ENCODE measurements around the gene ATG7. TPM values are rescaled to one million over a fixed set of nuclear protein-coding genes. Genes with fewer than 3 reads are reported as not detected.

ATG7 gene
- total RNA-seq, 2 experiments from 2014 or later: 21.7 to 28.4 TPM

DNA sequence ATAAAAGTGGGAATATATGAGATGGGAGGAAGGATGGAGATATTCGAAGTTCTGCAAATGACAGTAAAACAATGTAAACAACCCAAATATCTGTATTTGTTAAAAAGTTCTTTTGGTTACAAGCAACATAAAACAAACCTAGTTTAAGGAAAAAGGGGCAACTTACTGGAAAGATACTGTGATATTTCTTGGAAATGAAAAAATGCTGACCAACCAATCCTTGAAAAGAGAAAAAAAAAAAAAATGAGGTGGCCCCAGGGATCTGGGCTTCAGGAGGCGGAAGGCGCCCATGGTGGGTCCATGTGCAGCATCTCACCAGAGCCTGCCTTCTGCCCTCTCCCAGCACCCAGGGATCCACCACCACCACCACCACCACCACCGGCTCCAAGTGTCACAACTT is 312.4 kb downstream of the ATG7 start:
- TF ChIP-seq, protein P1, sequence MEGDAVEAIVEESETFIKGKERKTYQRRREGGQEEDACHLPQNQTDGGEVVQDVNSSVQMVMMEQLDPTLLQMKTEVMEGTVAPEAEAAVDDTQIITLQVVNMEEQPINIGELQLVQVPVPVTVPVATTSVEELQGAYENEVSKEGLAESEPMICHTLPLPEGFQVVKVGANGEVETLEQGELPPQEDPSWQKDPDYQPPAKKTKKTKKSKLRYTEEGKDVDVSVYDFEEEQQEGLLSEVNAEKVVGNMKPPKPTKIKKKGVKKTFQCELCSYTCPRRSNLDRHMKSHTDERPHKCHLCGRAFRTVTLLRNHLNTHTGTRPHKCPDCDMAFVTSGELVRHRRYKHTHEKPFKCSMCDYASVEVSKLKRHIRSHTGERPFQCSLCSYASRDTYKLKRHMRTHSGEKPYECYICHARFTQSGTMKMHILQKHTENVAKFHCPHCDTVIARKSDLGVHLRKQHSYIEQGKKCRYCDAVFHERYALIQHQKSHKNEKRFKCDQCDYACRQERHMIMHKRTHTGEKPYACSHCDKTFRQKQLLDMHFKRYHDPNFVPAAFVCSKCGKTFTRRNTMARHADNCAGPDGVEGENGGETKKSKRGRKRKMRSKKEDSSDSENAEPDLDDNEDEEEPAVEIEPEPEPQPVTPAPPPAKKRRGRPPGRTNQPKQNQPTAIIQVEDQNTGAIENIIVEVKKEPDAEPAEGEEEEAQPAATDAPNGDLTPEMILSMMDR (conservative IDR thresholded peaks at IDR 0.05; ENCODE audit: low read length): no peak
- TF ChIP-seq EZH2phosphoT487 (IDR thresholded peaks at IDR 0.05; ENCODE audit: borderline replicate concordance, low read depth, low read length): no peak
- no peak overlapping the region for H2AFZ ChIP-seq (ENCODE audit: low read length)
- H3K4me3 ChIP-seq (ENCODE audit: low read depth, low read length, poor library complexity, severe bottlenecking): no peak overlapping the region
- H3K4me1 ChIP-seq (ENCODE audit: insufficient read depth, low read length, poor library complexity, severe bottlenecking): peaks cover 37% of the 10 kb centered on the region
- no peak for DNase-seq (ENCODE audit: low spot score)
- H3K36me3 ChIP-seq (ENCODE audit: insufficient read depth, low read length): peaks cover 23% of the 10 kb centered on the region; the same call in 1 of the 2 replicates
- no peaks in the 10 kb centered on the region for H3K9me3 ChIP-seq (ENCODE audit: low read length)
- intact Hi-C loops (cut with micrococcal nuclease; ENCODE audit: unreplicated experiment): loop anchor here (10.0 kb wide), 1 partner anchor 60 kb away; the partner anchor contains the start of gene VGLL4
- H3K27ac ChIP-seq (ENCODE audit: low read depth, low read length, poor library complexity, severe bottlenecking): no peak overlapping the region
- no TSS peak for BruUV-seq (replicated peaks)
- ChIA-PET CTCF (ENCODE audit: unreplicated experiment) (no interaction called here), POLR2A (no interaction called here)
- peaks cover 41% of the 10 kb centered on the region for H4K20me1 ChIP-seq (ENCODE audit: insufficient read depth, low read length)
- no peak overlapping the region for H3K4me2 ChIP-seq (ENCODE audit: low read length)
- H3K9me2 ChIP-seq (ENCODE audit: insufficient read depth, low read length): no peaks in the 10 kb centered on the region
- peaks cover 71% of the 10 kb centered on the region for H3K79me2 ChIP-seq (ENCODE audit: insufficient read depth, low read depth, low read length)

DNA sequence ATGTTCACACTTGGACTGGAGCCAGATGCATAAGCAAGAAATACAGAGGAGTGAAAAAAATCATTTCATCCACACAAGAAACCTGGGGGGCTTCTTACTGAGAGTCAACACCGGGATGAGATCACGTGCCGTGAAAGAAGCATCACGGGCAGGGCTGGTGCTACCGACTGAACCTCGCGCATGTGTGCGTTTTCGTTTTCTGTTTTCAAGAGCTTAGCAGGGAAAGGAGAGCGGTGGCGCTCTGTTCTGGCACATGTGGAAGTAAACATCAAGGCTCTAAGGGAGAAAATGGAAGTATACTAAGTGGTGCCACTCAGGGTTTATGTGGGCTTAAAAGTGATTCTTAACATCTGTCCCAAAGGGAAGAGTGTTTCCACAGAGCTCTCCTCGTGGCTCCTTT is 315.6 kb downstream of the ATG7 start:
- Histone ChIP-seq H2AFZ (ENCODE audit: low read length) (no peak overlapping the region), H3K9me3 (ENCODE audit: low read length) (no peaks in the 10 kb centered on the region), H3K79me2 (ENCODE audit: insufficient read depth, low read depth, low read length) (peaks cover 69% of the 10 kb centered on the region), H3K4me3 (ENCODE audit: low read depth, low read length, poor library complexity, severe bottlenecking) (no peak overlapping the region), H4K20me1 (ENCODE audit: insufficient read depth, low read length) (peaks cover 30% of the 10 kb centered on the region), H3K36me3 (ENCODE audit: insufficient read depth, low read length) (peaks cover 33% of the 10 kb centered on the region), H3K27ac (ENCODE audit: low read depth, low read length, poor library complexity, severe bottlenecking) (no peak overlapping the region), H3K9me2 (ENCODE audit: insufficient read depth, low read length) (no peaks in the 10 kb centered on the region), H3K4me1 (ENCODE audit: insufficient read depth, low read length, poor library complexity, severe bottlenecking) (peaks cover 25% of the 10 kb centered on the region), H3K4me2 (ENCODE audit: low read length) (no peak overlapping the region)
- TF ChIP-seq, protein P1 (conservative IDR thresholded peaks at IDR 0.05; ENCODE audit: low read length): no peak
- no peak for TF ChIP-seq EZH2phosphoT487 (IDR thresholded peaks at IDR 0.05; ENCODE audit: borderline replicate concordance, low read depth, low read length)
- DNase-seq (ENCODE audit: low spot score): no peak
- BruUV-seq (replicated peaks): no TSS peak
- ChIA-PET CTCF (ENCODE audit: unreplicated experiment) (no interaction called here), POLR2A (no interaction called here)
- intact Hi-C loops (cut with micrococcal nuclease; ENCODE audit: unreplicated experiment): loop anchor here (10.0 kb wide), 1 partner anchor 57 kb away; the partner anchor contains the start of gene VGLL4

DNA sequence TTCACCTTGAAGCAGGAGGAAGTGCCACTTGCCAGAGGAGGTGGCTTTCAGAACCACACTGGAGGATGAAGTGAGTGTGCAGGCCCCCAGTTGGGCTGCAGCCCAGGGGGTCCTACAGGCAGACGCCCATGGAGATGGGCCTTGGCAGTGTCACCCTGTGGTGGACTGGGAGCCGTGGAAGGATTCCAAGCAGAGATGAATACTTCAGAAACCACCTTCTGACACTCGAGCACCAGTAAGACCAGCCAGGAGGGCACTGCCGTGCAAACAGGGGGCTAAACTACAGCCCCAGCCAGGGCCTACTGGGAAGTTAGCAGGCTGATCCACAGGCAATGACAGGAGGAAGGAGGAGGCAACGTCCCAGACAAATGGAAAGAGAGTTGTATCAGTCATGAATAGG is 316.1 kb downstream of the ATG7 start:
- POLR2A ChIA-PET: no interaction called here
- intact Hi-C loops (cut with micrococcal nuclease; ENCODE audit: unreplicated experiment): loop anchor here (10.0 kb wide), 1 partner anchor 56 kb away; the partner anchor contains the start of gene VGLL4
- peaks cover 24% of the 10 kb centered on the region for H4K20me1 ChIP-seq (ENCODE audit: insufficient read depth, low read length)

More for the DNA sequence above, 316.1 kb downstream of the ATG7 start:
- Histone ChIP-seq H2AFZ (ENCODE audit: low read length) (no peak overlapping the region), H3K9me3 (ENCODE audit: low read length) (no peaks in the 10 kb centered on the region), H3K4me2 (ENCODE audit: low read length) (no peak overlapping the region), H3K79me2 (ENCODE audit: insufficient read depth, low read depth, low read length) (peaks cover 68% of the 10 kb centered on the region), H3K9me2 (ENCODE audit: insufficient read depth, low read length) (no peaks in the 10 kb centered on the region), H3K4me1 (ENCODE audit: insufficient read depth, low read length, poor library complexity, severe bottlenecking) (peaks cover 25% of the 10 kb centered on the region), H3K27ac (ENCODE audit: low read depth, low read length, poor library complexity, severe bottlenecking) (no peak overlapping the region), H3K4me3 (ENCODE audit: low read depth, low read length, poor library complexity, severe bottlenecking) (no peak overlapping the region), H3K36me3 (ENCODE audit: insufficient read depth, low read length) (peaks cover 33% of the 10 kb centered on the region)
- CTCF ChIA-PET (ENCODE audit: unreplicated experiment): no interaction called here
- no TSS peak for BruUV-seq (replicated peaks)
- no peak for TF ChIP-seq EZH2phosphoT487 (IDR thresholded peaks at IDR 0.05; ENCODE audit: borderline replicate concordance, low read depth, low read length)
- TF ChIP-seq, protein P1 (conservative IDR thresholded peaks at IDR 0.05; ENCODE audit: low read length): no peak
- DNase-seq (ENCODE audit: low spot score): no peak

Data from OCI-LY7 (cell line).